Thymus (tissue), 11 donors: ENCODE measurements around the gene REC114. TPM values are rescaled to one million over a fixed set of nuclear protein-coding genes. Genes with fewer than 3 reads are reported as not detected.
"Not testable (repeated sequence)": the region's sequence is repeated elsewhere in the genome, so short reads cannot be mapped to it uniquely, and the experiment has no call there.

ENCODE experiments used
- DNase-seq, 9 donors: peaks; one replicate each; pipeline ENCODE4 v3.0.0-alpha.2; 2013; ENCODE audit warnings: low spot score in 9 of 9, low read depth in 6 of 9, missing footprints in 1 of 9
- H3K27ac ChIP-seq, 2 donors: one replicate each; pipeline ENCODE4 v1.5.1; 2013; ENCODE audit warnings: control low read depth in 1 of 2, low read depth in 1 of 2, low read length in 1 of 2, mild to moderate bottlenecking in 1 of 2, moderate library complexity in 1 of 2
- H3K27me3 ChIP-seq, 2 donors: one replicate each; pipeline ENCODE4 v1.5.1; 2013; ENCODE audit warnings: low read length in 1 of 2; ENCODE audit not compliant: control insufficient read depth in 2 of 2, insufficient read depth in 1 of 2
- H3K36me3 ChIP-seq, 2 donors: one replicate each; pipeline ENCODE4 v1.5.1; 2013; ENCODE audit warnings: low read length in 1 of 2, mild to moderate bottlenecking in 1 of 2, moderate library complexity in 1 of 2; ENCODE audit not compliant: control insufficient read depth in 2 of 2, insufficient read depth in 2 of 2
- H3K4me1 ChIP-seq, 2 donors: one replicate each; pipeline ENCODE4 v1.5.1; 2013; ENCODE audit warnings: low read length in 2 of 2; ENCODE audit not compliant: control insufficient read depth in 2 of 2, insufficient read depth in 2 of 2
- H3K4me3 ChIP-seq, 2 donors: one replicate each; pipeline ENCODE4 v1.5.1; 2013; ENCODE audit warnings: low read length in 2 of 2, control low read depth in 1 of 2, mild to moderate bottlenecking in 1 of 2
- H3K9me3 ChIP-seq, 2 donors: one replicate each; pipeline ENCODE4 v1.5.1; 2013; ENCODE audit warnings: low read length in 1 of 2, mild to moderate bottlenecking in 1 of 2; ENCODE audit not compliant: control insufficient read depth in 2 of 2, insufficient read depth in 1 of 2
- WGBS: extraction: QIAGEN DNeasy Blood & Tissue Kit; methylation state at CpG from one replicate; pipeline ENCODE4 v1.1.7; 2013; 5-methylcytosine and 5-hydroxymethylcytosine counted together
- polyA plus RNA-seq: library from polyadenylated mRNA; stranded (reverse); fragments of 200-250 nt; gene quantifications from one replicate; pipeline ENCODE4 v1.2.3, GENCODE V29; 2013
- total RNA-seq: library from RNA; stranded (reverse); fragments of 120-200 nt; gene quantifications from one replicate; pipeline ENCODE4 v1.2.4, GENCODE V29; 2013
- donor health status: healthy.

The REC114 gene
- total and polyA plus RNA-seq, 2 donors: 0.07 to 0.09 TPM

DNA sequence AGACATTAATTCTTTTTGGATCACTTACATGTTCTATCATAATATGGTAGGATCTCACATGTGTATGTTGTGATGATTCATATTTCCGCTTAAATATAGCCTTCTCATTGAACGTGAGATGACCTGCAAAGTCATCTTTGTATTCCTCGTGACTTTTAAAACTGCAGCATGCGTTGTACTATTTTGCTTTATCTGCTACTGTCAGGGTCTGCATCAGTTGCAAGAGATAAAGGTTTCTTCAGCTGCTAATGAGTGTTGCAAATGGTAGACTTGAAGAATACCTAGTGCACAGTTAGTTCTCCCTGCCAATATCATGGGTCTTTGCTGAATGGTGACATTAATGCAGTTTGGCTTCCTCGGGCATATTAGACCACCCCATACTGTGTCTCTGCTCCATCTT lies 31.8 kb downstream of the REC114 start:
- Histone ChIP-seq H3K4me3 (no peak overlapping the region), H3K27me3 (no peaks in the 10 kb centered on the region), H3K36me3 (no peaks in the 10 kb centered on the region), H3K27ac (no peak overlapping the region), H3K9me3 (no peaks in the 10 kb centered on the region), H3K4me1 (no peaks in the 10 kb centered on the region)
- WGBS: 93% methylated on average over 5 of the region's 5 CpGs
- no peak for DNase-seq

- H3K27ac ChIP-seq: no peak overlapping the region
- no peaks in the 10 kb centered on the region for H3K9me3 ChIP-seq
- no peaks in the 10 kb centered on the region for H3K4me1 ChIP-seq
- H3K36me3 ChIP-seq: no peaks in the 10 kb centered on the region
- H3K4me3 ChIP-seq: no peak overlapping the region
- no peak for DNase-seq
- H3K27me3 ChIP-seq: no peaks in the 10 kb centered on the region
- WGBS: 93% methylated on average over 7 of the region's 7 CpGs
These were observed 33.8 kb downstream of the REC114 start for GRCh38 chr15:73476704-73477216.

- H3K4me3 ChIP-seq: no peak overlapping the region
- no peaks in the 10 kb centered on the region for H3K36me3 ChIP-seq
- 89% methylated on average over 1 of the region's 1 CpG for WGBS
- H3K27ac ChIP-seq: no peak overlapping the region
- no peak for DNase-seq
- no peaks in the 10 kb centered on the region for H3K4me1 ChIP-seq
- H3K9me3 ChIP-seq: no peaks in the 10 kb centered on the region
- no peaks in the 10 kb centered on the region for H3K27me3 ChIP-seq
These were observed 37.1 kb downstream of the REC114 start for GRCh38 chr15:73480050-73480449.

DNA sequence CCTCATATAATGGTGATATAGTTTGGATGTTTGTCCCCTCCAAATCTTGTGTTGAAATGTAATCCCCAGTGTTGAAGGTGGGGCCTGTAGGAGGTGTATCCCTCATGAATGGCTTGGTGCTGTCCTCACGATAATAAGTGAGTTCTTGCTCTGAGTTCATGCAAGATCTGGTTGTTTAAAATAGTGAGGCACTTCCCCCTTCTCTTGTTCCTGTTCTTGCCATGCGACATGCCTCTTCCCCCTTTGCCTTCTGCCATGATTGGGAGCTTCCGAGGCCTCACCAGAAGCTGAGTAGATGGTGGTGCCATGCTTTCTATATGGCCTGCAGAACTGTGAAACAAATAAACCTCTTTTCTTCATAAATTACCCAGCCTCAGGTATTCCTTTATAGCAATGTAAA lies 39.2 kb downstream of the REC114 start:
- no peaks in the 10 kb centered on the region for H3K36me3 ChIP-seq
- no peaks in the 10 kb centered on the region for H3K9me3 ChIP-seq
- 51% methylated on average over 3 of the region's 3 CpGs for WGBS
- no peak overlapping the region for H3K27ac ChIP-seq
- no peaks in the 10 kb centered on the region for H3K27me3 ChIP-seq
- no peaks in the 10 kb centered on the region for H3K4me1 ChIP-seq
- no peak for DNase-seq
- H3K4me3 ChIP-seq: no peak overlapping the region

DNA sequence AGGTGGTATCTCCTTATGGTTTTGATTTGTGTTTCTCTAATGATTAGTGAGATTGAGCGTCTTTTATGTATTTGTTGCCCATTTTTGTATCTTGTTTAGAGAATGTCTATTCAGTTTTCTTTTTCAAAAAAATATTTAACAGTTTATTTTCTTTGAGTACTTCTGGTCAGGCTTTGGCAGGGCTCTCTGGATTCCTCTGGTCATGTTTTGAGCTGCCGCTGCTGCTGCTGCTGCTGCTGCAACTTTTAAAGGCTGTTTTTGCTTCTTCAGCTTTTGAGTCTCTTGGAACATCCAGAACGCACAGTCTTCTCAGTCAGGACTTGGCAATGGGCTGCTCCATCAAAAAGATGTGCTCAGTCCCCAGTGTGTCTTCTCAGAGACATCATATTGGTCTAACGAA lies 40.1 kb downstream of the REC114 start:
- H3K9me3 ChIP-seq: no peaks in the 10 kb centered on the region
- H3K27ac ChIP-seq: no peak overlapping the region
- 95% methylated on average over 4 of the region's 4 CpGs for WGBS
- H3K4me3 ChIP-seq: no peak overlapping the region
- H3K4me1 ChIP-seq: no peaks in the 10 kb centered on the region
- no peak for DNase-seq
- H3K27me3 ChIP-seq: no peaks in the 10 kb centered on the region
- H3K36me3 ChIP-seq: no peaks in the 10 kb centered on the region

DNA sequence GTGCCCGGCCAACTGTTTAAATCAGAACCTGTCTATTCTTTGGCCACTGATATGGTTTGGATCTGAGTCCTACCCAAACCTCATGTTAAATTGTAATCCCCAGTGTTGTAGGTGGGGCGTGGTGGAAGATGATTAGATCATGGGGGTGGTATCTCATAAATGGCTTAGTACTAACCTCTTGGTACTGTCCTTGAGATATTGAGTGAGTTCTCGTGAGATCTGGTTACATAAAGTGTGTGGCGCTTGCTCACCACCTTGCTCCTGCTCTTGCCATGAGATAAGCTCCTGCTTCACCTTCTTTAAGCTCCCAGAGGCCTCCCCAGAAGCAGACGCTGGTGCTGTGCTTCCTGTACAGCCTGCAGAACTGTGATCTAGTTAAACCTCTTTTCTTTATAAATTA lies 42.4 kb downstream of the REC114 start:
- Histone ChIP-seq H3K9me3 (no peaks in the 10 kb centered on the region), H3K27me3 (no peaks in the 10 kb centered on the region)
- WGBS: 83% methylated on average over 5 of the region's 5 CpGs

GRCh38 chr15:73485885-73486284 lies 42.9 kb downstream of the REC114 start:
- DNase-seq, H3K27ac ChIP-seq, H3K4me3 ChIP-seq, H3K9me3 ChIP-seq, H3K36me3 ChIP-seq, H3K27me3 ChIP-seq, H3K4me1 ChIP-seq: not testable (repeated sequence)
- 85% methylated on average over 8 of the region's 8 CpGs for WGBS

More for the DNA sequence above, 42.4 kb downstream of the REC114 start:
- H3K4me1 ChIP-seq: no peaks in the 10 kb centered on the region
- no peak overlapping the region for H3K27ac ChIP-seq
- no peaks in the 10 kb centered on the region for H3K36me3 ChIP-seq
- no peak for DNase-seq
- H3K4me3 ChIP-seq: no peak overlapping the region

- Histone ChIP-seq H3K27me3 (no peaks in the 10 kb centered on the region), H3K4me3 (no peak overlapping the region), H3K9me3 (no peaks in the 10 kb centered on the region), H3K27ac (no peak overlapping the region), H3K36me3 (no peaks in the 10 kb centered on the region), H3K4me1 (no peaks in the 10 kb centered on the region)
- 97% methylated on average over 1 of the region's 1 CpG for WGBS
- DNase-seq: no peak
These were observed 45.7 kb downstream of the REC114 start for GRCh38 chr15:73488698-73489097.

- DNase-seq: no peak
- H3K27ac ChIP-seq: no peak overlapping the region
- no peaks in the 10 kb centered on the region for H3K36me3 ChIP-seq
- H3K27me3 ChIP-seq: no peaks in the 10 kb centered on the region
- H3K4me1 ChIP-seq: no peaks in the 10 kb centered on the region
- WGBS: 98% methylated on average over 2 of the region's 2 CpGs
- H3K4me3 ChIP-seq: no peak overlapping the region
- no peaks in the 10 kb centered on the region for H3K9me3 ChIP-seq
These were observed 51.0 kb downstream of the REC114 start for GRCh38 chr15:73493922-73494321.

- H3K4me1 ChIP-seq: no peaks in the 10 kb centered on the region
- H3K27ac ChIP-seq: no peak overlapping the region
- H3K36me3 ChIP-seq: no peaks in the 10 kb centered on the region
- no peak overlapping the region for H3K4me3 ChIP-seq
- DNase-seq: no peak
- no peaks in the 10 kb centered on the region for H3K27me3 ChIP-seq
- H3K9me3 ChIP-seq: no peaks in the 10 kb centered on the region
- 89% methylated on average over 3 of the region's 3 CpGs for WGBS
These were observed 52.2 kb downstream of the REC114 start for GRCh38 chr15:73495181-73495580.
